GM23248 (cell line): Measurements from ENCODE around the gene FREM1. TPM values are rescaled to one million over a fixed set of nuclear protein-coding genes. Genes with fewer than 3 reads are reported as not detected.

ENCODE experiments used
- DNase-seq: peaks from one replicate; pipeline ENCODE4 v3.0.0-alpha.2; 2015
- H2AFZ ChIP-seq: fragments of 200-600 bp; sonication (generic); 2 replicates; pipeline ENCODE4 v1.6.1; 2016; ENCODE audit warnings: antibody characterized with exemption
- H3F3A ChIP-seq: fragments of 200-600 bp; sonication (generic); 2 replicates; pipeline ENCODE4 v1.6.1; 2016; ENCODE audit warnings: mild to moderate bottlenecking, antibody characterized with exemption, mixed run types; ENCODE audit not compliant: insufficient read depth
- H3K27ac ChIP-seq: fragments of 200-600 bp; sonication (generic); 2 replicates; pipeline ENCODE4 v1.5.1; 2016; ENCODE audit warnings: mild to moderate bottlenecking
- H3K27me3 ChIP-seq: fragments of 200-600 bp; sonication (generic); replicated peaks from 2 replicates; pipeline ENCODE4 v1.6.1; 2016; ENCODE audit warnings: mild to moderate bottlenecking; ENCODE audit not compliant: insufficient read depth
- H3K36me3 ChIP-seq: fragments of 200-600 bp; sonication (generic); 2 replicates; pipeline ENCODE4 v1.6.1; 2016; ENCODE audit warnings: low read depth, mild to moderate bottlenecking
- H3K4me1 ChIP-seq: fragments of 200-600 bp; sonication (generic); 2 replicates; pipeline ENCODE4 v1.6.1; 2016; ENCODE audit warnings: mild to moderate bottlenecking; ENCODE audit not compliant: insufficient read depth
- H3K4me2 ChIP-seq: fragments of 200-600 bp; sonication (generic); one replicate; pipeline ENCODE4 v1.6.1; 2016; ENCODE audit warnings: mild to moderate bottlenecking; ENCODE audit not compliant: unreplicated experiment
- H3K4me3 ChIP-seq: fragments of 200-600 bp; sonication (generic); 2 replicates; pipeline ENCODE4 v1.5.1; 2016; ENCODE audit warnings: mild to moderate bottlenecking
- H3K79me2 ChIP-seq: fragments of 200-600 bp; sonication (generic); 2 replicates; pipeline ENCODE4 v1.6.1; 2016; ENCODE audit warnings: mild to moderate bottlenecking; ENCODE audit not compliant: insufficient read depth
- H3K9ac ChIP-seq: fragments of 200-600 bp; sonication (generic); 2 replicates; pipeline ENCODE4 v1.6.1; 2016; ENCODE audit warnings: mild to moderate bottlenecking
- H3K9me2 ChIP-seq: fragments of 200-600 bp; sonication (generic); 2 replicates; pipeline ENCODE4 v1.6.1; 2016; ENCODE audit warnings: mixed run types, mild to moderate bottlenecking, moderate library complexity; ENCODE audit not compliant: insufficient read depth
- H3K9me3 ChIP-seq: fragments of 200-600 bp; sonication (generic); one replicate; pipeline ENCODE4 v1.6.1; 2017; ENCODE audit warnings: low read depth
- H4K20me1 ChIP-seq: fragments of 200-600 bp; sonication (generic); 2 replicates; pipeline ENCODE4 v1.6.0; 2016; ENCODE audit not compliant: insufficient read depth
- EZH2 ChIP-seq: fragments of 200-600 bp; sonication (generic); IDR thresholded peaks from 2 replicates; pipeline ENCODE4 v1.6.1; 2018; ENCODE audit warnings: antibody characterized with exemption, mild to moderate bottlenecking; ENCODE audit not compliant: insufficient read depth, poor library complexity, severe bottlenecking
- EZH2phosphoT487 ChIP-seq: fragments of 200-600 bp; sonication (generic); IDR thresholded peaks from 2 replicates; pipeline ENCODE4 v1.6.1; 2018; ENCODE audit warnings: antibody characterized with exemption, moderate library complexity, mild to moderate bottlenecking, low read depth; ENCODE audit not compliant: insufficient read depth
- WGBS, 2 experiments: methylation state at CpG; one replicate each; pipeline ENCODE4 v1.1.6; 2015 to 2017; ENCODE audit warnings: low lambda C conversion rate in 2 of 2, low coverage in 1 of 2; ENCODE audit errors: missing lambda C conversion rate in 2 of 2; 5-methylcytosine and 5-hydroxymethylcytosine counted together
- in situ Hi-C: fragments of 300-500 bp; cut with MboI; formaldehyde crosslinking; loops from 2 replicates; pipeline ENCODE4 v1.15.0; 2020
- polyA plus RNA-seq: library from polyadenylated mRNA; unstranded; fragments of >200 nt; fragmentation: Nextera tagmentation; extraction: Ambion mirVana; gene quantifications from 2 replicates; pipeline ENCODE4 v1.2.1, GENCODE V29; 2016
- total RNA-seq: library from RNA; depleted of rRNA; stranded (reverse); fragments of >200 nt; shearing (Covaris generic); gene quantifications from 2 replicates; pipeline ENCODE4 v1.2.3, GENCODE V29; 2014

Gene FREM1
- total and polyA plus RNA-seq, 2 experiments from 2014 or later, result 0.11 to 0.31 TPM

DNA sequence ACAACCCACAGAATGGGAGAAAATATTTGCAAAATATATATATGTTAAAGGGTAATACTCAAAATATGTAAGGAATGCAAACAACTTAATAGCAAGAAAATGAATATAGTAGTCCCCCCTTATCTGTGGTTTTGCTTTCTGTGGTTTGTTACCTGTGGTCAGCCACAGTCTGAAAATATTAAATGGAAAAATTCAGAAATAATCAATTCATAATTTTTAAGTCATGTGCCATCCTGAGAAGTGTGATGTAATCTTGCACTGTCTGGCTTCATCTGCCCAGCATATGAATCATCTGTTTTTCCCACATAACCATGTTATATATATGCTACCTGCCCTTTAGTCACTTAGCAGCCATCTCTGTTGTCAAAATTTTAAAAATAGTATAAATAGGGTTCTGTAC, 199.4 kb downstream of the FREM1 start:
- no peaks in the 10 kb centered on the region for H3K9me2 ChIP-seq
- no peak overlapping the region for H2AFZ ChIP-seq
- H4K20me1 ChIP-seq, result no peaks in the 10 kb centered on the region
- no peak overlapping the region for H3K9ac ChIP-seq
- 0 out of 2 replicates have a peak, but pooled peaks cover 3% of the 10 kb centered on the region for H3K27me3 ChIP-seq
- H3K79me2 ChIP-seq, result no peaks in the 10 kb centered on the region
- H3K4me2 ChIP-seq, result peak overlapping the region; percentile 31
- DNase-seq, result peak; percentile 53
- H3K27ac ChIP-seq, result no peak overlapping the region
- H3K9me3 ChIP-seq, result no peaks in the 10 kb centered on the region
- H3K4me1 ChIP-seq, result no peaks in the 10 kb centered on the region
- no peak overlapping the region for H3K4me3 ChIP-seq
- no peaks in the 10 kb centered on the region for H3K36me3 ChIP-seq
- TF ChIP-seq EZH2phosphoT487 (no peak), EZH2 (no peak)
- H3F3A ChIP-seq, result 0 out of 2 replicates have a peak, but pooled peaks cover 5% of the 10 kb centered on the region
- in situ Hi-C loops, result no loop called here

- in situ Hi-C loops, result no loop called here
- Histone ChIP-seq H3K36me3 (no peaks in the 10 kb centered on the region), H3K27me3 (no peaks in the 10 kb centered on the region), H3K9me3 (no peaks in the 10 kb centered on the region), H4K20me1 (no peaks in the 10 kb centered on the region), H3K27ac (no peak overlapping the region), H3K4me1 (no peaks in the 10 kb centered on the region), H3F3A (0 out of 2 replicates have a peak, but pooled peaks cover 5% of the 10 kb centered on the region), H3K9me2 (no peaks in the 10 kb centered on the region), H3K9ac (no peak overlapping the region), H3K4me3 (no peak overlapping the region), H2AFZ (no peak overlapping the region), H3K79me2 (no peaks in the 10 kb centered on the region), H3K4me2 (no peak overlapping the region)
- 65 to 74% methylated on average over 5 of the region's 5 CpGs for WGBS, 2 experiments
- no peak for TF ChIP-seq EZH2phosphoT487
- no peak for TF ChIP-seq EZH2
- no peak for DNase-seq
Measured at GRCh38 chr9:14706530-14707140, 203.6 kb downstream of the FREM1 start.

DNA sequence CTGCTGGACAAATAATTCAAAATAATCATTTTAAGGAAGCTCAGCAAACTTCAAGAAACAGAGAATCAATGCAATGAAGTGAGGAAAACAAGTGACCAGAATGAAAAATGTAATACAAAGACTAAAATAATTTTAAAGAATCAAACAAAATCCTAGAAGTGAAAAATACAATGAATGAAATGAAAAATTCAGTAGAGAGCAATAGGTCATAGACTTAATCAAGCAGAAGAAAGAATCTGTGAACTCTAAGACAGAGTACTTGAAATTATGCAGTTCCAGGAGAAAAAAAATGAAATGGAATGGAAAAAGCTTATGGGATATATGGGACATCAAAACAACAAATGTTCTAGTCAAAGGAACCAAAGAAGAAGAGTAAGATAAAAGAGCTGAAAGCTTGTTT, 205.1 kb downstream of the FREM1 start:
- H3K4me3 ChIP-seq, result no peak overlapping the region
- H3F3A ChIP-seq, result no peaks in the 10 kb centered on the region
- H3K79me2 ChIP-seq, result no peaks in the 10 kb centered on the region
- no peak overlapping the region for H3K9ac ChIP-seq
- DNase-seq, result no peak
- H3K9me2 ChIP-seq, result no peaks in the 10 kb centered on the region
- no peak overlapping the region for H3K4me2 ChIP-seq
- H3K27ac ChIP-seq, result no peak overlapping the region
- no peaks in the 10 kb centered on the region for H3K36me3 ChIP-seq
- TF ChIP-seq EZH2phosphoT487, result no peak
- TF ChIP-seq EZH2, result no peak
- no peaks in the 10 kb centered on the region for H4K20me1 ChIP-seq
- H3K4me1 ChIP-seq, result no peaks in the 10 kb centered on the region
- no peak overlapping the region for H2AFZ ChIP-seq
- no peaks in the 10 kb centered on the region; the same call in 1 of the 2 replicates for H3K27me3 ChIP-seq
- H3K9me3 ChIP-seq, result no peaks in the 10 kb centered on the region
- in situ Hi-C loops, result no loop called here

DNA sequence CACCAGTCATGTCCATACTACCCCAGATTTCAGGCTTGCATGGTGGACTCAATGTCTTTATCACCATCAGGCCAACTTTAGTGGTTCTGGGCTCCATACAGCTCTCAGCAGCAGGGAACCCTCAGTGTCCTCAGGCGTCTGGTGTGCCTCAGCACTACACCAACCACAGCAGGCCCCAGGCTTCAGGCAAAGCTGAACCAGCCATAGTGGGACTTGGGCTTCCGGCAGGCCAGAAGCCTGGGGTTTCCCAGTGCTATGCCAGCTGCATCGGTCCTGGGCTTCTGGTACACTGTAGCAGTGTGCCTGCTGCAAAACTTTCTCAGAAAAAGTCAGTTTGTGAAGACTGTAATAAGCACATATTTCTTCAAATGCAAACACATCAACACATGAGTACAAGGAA, 205.9 kb downstream of the FREM1 start:
- Histone ChIP-seq H3K36me3 (no peaks in the 10 kb centered on the region), H3K9ac (no peak overlapping the region), H3K79me2 (no peaks in the 10 kb centered on the region), H3K9me3 (no peaks in the 10 kb centered on the region), H3F3A (no peaks in the 10 kb centered on the region), H3K9me2 (no peaks in the 10 kb centered on the region), H3K27me3 (no peaks in the 10 kb centered on the region; the same call in 1 of the 2 replicates), H3K27ac (no peak overlapping the region), H4K20me1 (no peaks in the 10 kb centered on the region), H2AFZ (no peak overlapping the region), H3K4me2 (no peak overlapping the region), H3K4me3 (no peak overlapping the region), H3K4me1 (no peaks in the 10 kb centered on the region)
- WGBS, 2 experiments, result 39 to 65% methylated on average over 3 of the region's 3 CpGs
- no peak for DNase-seq
- in situ Hi-C loops, result no loop called here
- no peak for TF ChIP-seq EZH2phosphoT487
- no peak for TF ChIP-seq EZH2

DNA sequence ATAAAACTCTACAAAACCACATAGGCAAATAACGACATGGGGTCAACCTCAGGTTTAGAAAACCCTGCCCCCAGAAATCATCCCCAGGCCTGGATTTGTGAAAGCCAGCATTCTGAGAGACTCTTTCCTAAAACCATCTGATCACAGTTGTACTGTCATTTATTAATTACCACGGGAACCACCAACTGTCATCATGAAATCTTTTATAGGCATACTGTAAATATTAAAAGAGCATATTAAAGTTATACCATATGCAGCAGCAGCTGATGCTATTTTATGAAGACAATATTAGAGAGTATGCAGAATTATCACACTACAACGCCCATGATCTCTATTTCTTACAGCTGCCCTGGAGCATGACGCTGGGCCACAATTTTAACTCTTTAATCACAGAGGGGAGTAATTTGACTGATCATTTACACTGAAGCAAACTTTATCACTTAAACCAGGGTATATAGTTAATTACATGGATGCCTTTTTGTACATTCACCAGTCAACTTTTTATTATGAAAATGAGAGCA, 208.0 kb downstream of the FREM1 start:
- Histone ChIP-seq H3K9me3 (no peaks in the 10 kb centered on the region), H3K27ac (no peak overlapping the region), H3K79me2 (no peaks in the 10 kb centered on the region), H2AFZ (no peak overlapping the region), H3K9ac (no peak overlapping the region), H3K4me1 (no peaks in the 10 kb centered on the region), H4K20me1 (no peaks in the 10 kb centered on the region), H3F3A (no peaks in the 10 kb centered on the region), H3K36me3 (no peaks in the 10 kb centered on the region), H3K9me2 (no peaks in the 10 kb centered on the region), H3K4me3 (no peak overlapping the region), H3K27me3 (no peaks in the 10 kb centered on the region; the same call in 1 of the 2 replicates), H3K4me2 (no peak overlapping the region)
- TF ChIP-seq EZH2phosphoT487 (no peak), EZH2 (no peak)
- DNase-seq, result no peak
- in situ Hi-C loops, result no loop called here
- WGBS, 2 experiments, result 3 to 7% methylated on average over 4 of the region's 4 CpGs
